Measurements from ENCODE around the gene SRSF10. TPM values are rescaled to one million over a fixed set of nuclear protein-coding genes. Genes with fewer than 3 reads are reported as not detected.

The SRSF10 gene
- polyA plus RNA-seq, 12 donors, result 83.8 to 188 (median 133) TPM; not detected in 1

- DNase-seq, result no peak
These were observed 64.7 kb downstream of the SRSF10 start for GRCh38 chr1:23915466-23915865.

- no peak for DNase-seq
These were observed 65.2 kb downstream of the SRSF10 start for GRCh38 chr1:23914921-23915320.

Other genes with a start within 250 kb of the SRSF10 start
- gene ELOA, start 236.9 kb downstream of the SRSF10 start, polyA plus RNA-seq (ENCODE audit: insufficient read length in 12 of 12), result 10 to 100 TPM in 11 of 12 donors, not detected in 1; 23.3 to 33.8 (median 30.6) TPM
- gene PITHD1, start 201.9 kb downstream of the SRSF10 start, polyA plus RNA-seq (ENCODE audit: insufficient read length in 12 of 12), result 10 to 100 TPM in 11 of 12 donors, not detected in 1; 32.9 to 54.7 (median 40.8) TPM
- 10 to 100 TPM in 11 of 12 donors, not detected in 1; 24.0 to 61.1 (median 28.7) TPM for gene LYPLA2, start 189.2 kb downstream of the SRSF10 start, polyA plus RNA-seq (ENCODE audit: insufficient read length in 12 of 12)
- 10 to 100 TPM in 11 of 12 donors, not detected in 1; 12.9 to 69.3 (median 19.7) TPM for gene GALE, start 179.6 kb downstream of the SRSF10 start, polyA plus RNA-seq (ENCODE audit: insufficient read length in 12 of 12)
- gene HMGCL, start 154.9 kb downstream of the SRSF10 start, polyA plus RNA-seq (ENCODE audit: insufficient read length in 12 of 12), result 10 to 100 TPM in 11 of 12 donors, not detected in 1; 13.2 to 28.0 (median 22.5) TPM
- gene FUCA1, start 112.0 kb downstream of the SRSF10 start, polyA plus RNA-seq (ENCODE audit: insufficient read length in 12 of 12), result 10 to 100 TPM in 11 of 12 donors, not detected in 1; 11.4 to 21.9 (median 15.5) TPM
- gene CNR2, start 67.0 kb downstream of the SRSF10 start, polyA plus RNA-seq (ENCODE audit: insufficient read length in 12 of 12), result under 1 TPM in 9 of 12 donors, not detected in 3; 0.03 to 0.47 (median 0.08) TPM
- 100 to 1,000 TPM in 11 of 12 donors, not detected in 1; 100 to 180 (median 108) TPM for gene PNRC2, start 20.5 kb downstream of the SRSF10 start, polyA plus RNA-seq (ENCODE audit: insufficient read length in 12 of 12)
- gene MYOM3, start 131.8 kb upstream of the SRSF10 start, polyA plus RNA-seq (ENCODE audit: insufficient read length in 12 of 12), result 100 to 1,000 TPM; 135 to 506 (median 342) TPM
- gene IL22RA1, start 162.8 kb upstream of the SRSF10 start, polyA plus RNA-seq (ENCODE audit: insufficient read length in 12 of 12), result 1 to 10 TPM in 4 of 12 donors, under 1 TPM in 5, not detected in 3; 0.05 to 8.7 (median 0.17) TPM
- 1 to 10 TPM in 3 of 12 donors, under 1 TPM in 6, not detected in 3; 0.04 to 5.0 (median 0.17) TPM for gene IFNLR1, start 207.0 kb upstream of the SRSF10 start, polyA plus RNA-seq (ENCODE audit: insufficient read length in 12 of 12)

All from muscle of arm (tissue), 12 donors.